ENCODE data around the gene NIN.

The NIN gene

GRCh38 chr14:50759800-50760543 lies 71.0 kb downstream of the NIN start:
- DNase-seq = no peak

- DNase-seq = no peak
Measured at GRCh38 chr14:50758945-50759344, 72.0 kb downstream of the NIN start.

DNA sequence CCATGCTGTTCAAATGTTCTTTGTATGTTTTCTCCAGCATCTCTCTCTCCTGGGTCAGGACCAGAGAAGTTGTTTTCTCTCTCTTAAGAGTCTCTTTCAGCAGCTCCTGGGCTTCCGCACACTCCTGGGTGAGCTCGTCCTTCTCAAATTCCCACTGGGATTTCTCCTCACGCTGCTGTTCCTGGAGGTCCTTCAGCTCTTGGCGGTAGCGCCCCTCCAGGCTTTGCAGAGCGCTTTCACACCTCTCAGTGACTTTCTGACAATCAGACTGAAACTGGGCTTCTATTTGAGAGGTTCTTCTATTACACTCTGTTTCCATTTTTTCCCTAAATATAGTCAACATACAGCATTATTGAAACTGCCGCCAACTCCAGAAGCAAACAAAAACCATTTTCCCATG lies 72.7 kb downstream of the NIN start:
- no peak for DNase-seq

- DNase-seq = no peak
Measured at GRCh38 chr14:50757702-50758101, 73.3 kb downstream of the NIN start.

- DNase-seq = no peak
Measured at GRCh38 chr14:50756300-50756699, 74.7 kb downstream of the NIN start.

- no peak for DNase-seq
Measured at GRCh38 chr14:50750323-50750722, 80.6 kb downstream of the NIN start.

DNA sequence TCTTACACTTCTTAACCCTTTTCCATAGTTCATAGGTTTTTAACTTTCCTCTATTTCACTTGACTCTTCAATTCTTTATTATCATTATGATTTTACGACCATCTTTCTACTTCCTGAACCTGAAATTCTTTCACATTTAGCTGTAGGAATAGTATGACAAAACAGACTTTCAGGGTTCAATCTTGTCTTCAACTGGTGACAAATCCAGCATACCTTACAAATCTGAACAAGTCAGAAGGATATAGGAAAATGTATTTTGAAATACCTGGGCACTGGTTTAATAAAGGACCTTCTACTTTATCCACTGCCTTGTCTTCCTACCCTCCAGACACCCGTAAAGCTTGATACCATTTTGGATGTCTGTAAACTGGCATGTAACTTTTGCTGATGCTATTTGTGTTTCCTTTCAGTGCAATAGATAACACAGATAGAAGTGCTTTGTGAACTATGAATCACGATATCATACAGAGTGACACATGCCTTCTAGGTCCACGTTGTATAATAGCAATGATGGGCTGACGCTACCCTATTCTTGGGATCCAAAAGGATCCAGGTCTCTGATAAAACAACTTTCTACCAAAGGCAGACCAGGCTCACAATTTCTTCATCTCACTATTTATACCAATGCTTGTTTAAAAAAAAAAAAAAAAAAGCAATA lies 85.4 kb downstream of the NIN start:
- no peak for DNase-seq

- DNase-seq = no peak
Measured at GRCh38 chr14:50744231-50744630, 86.7 kb downstream of the NIN start.

DNA sequence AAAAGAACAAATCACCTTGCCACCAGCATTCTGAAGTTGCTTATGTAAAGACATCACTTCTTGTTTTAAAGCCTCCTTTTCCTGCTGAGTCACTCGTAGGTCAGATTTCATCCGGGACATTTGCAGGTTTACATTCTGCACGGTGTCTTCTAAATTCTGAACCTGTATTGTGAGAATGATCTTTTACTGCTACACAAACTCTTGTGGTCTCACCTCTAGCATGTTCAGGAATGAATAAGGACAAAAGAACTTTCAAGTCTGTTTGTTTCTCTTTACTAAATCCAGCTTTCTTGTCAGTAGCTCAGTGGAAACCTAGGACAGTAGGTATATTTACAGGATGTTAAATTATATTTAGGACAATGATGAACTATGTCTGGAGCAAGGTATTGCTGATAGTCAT lies 89.4 kb downstream of the NIN start:
- no peak for DNase-seq

- no peak for DNase-seq
Measured at GRCh38 chr14:50740856-50741255, 90.1 kb downstream of the NIN start.

- DNase-seq = no peak
Measured at GRCh38 chr14:50739186-50739585, 91.8 kb downstream of the NIN start.

GRCh38 chr14:50736932-50737419 lies 94.0 kb downstream of the NIN start:
- DNase-seq = no peak

GRCh38 chr14:50734950-50735695 lies 95.8 kb downstream of the NIN start:
- DNase-seq = no peak

DNA sequence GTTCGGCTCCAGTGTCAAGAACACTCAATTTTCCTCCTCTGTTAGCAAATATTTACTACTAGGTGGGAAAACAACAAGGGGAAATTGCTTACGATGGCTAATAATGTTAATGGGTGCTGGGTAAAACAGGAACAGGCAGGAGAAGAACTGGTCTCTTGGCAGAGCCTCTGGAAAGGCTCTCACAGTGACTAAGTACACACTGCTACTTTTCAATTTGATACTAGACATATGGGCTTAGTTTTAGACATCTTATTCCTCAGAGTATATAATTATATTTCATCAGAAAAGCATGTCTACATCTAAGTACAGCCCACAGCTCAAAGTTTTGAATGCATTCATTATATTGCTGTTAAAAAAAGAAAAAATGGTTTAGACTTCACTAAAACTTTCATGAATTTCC lies 97.5 kb downstream of the NIN start:
- no peak for DNase-seq

DNA sequence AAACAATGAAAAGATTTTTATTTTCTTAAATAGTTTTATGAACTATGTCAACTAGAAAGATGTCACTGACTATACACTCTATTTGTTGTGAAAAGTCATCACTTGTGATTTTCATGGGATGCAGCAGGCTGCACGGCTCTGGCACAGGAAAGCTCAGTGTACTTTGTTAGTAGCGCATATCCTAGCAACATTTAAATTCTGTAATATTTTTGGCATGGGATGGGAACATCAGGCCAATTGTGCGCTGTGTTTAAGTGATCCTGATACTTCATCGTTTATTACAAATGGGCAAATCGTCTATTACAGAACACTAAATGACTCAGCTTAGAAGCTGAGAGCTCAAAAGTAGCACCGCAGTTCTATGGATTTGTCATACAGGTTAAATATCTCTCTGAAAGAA lies 102.1 kb downstream of the NIN start:
- no peak for DNase-seq

DNA sequence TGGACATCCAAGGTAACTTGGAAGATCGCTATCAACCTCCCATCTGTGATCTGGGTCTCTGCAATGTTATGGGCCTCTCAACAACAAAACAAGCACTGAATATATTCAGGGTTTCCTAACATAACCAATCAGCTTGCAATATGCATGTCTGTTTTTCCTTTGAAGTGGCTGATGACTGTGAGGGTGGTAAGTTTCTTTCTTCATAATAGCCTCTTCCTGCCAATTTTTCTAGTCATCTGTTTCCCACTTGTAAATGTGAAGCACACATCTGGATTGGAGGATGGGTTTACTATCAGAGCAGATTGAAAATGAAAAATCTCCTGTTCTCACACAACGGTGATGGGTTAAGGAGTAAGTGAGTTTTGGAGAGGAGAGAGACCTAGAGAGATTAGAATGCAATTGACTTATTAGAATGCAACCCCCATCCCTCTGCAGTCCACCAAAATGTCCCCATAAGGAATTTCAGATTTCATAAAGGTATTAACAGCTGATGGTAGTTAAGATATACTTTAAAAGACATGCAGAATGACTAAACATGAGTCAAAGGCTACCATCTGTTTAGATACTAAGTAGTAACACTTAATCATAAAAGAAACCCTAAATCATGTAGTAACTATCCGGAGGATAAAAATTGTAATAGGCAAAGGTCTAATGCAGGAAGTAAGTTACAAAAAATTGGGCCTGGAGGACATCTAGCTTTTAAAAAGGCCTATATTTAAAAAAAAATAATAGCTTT lies 104.4 kb downstream of the NIN start:
- peak; percentile 9 for DNase-seq

DNA sequence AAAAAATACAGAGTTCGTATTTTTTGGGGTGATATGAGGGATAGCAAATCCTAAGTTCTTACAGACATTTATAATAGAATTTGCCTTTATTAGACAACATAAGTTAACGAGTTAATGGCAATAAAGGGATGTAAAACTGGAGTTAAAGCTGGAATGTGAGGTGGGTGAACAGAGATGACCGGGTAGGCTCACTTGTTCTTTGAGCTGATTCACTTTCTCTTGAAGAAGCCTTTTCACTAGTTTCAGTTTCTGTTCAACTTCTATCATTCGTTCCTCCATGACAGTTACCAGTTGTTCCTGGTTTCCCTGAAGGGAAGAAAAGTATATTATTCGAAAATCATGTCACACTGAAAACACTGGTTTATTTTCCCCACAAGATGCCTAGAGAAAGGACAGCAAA lies 105.2 kb downstream of the NIN start:
- DNase-seq = no peak

GRCh38 chr14:50719911-50720759 lies 110.8 kb downstream of the NIN start:
- DNase-seq = no peak

- no peak for DNase-seq
Measured at GRCh38 chr14:50718949-50719348, 112.0 kb downstream of the NIN start.

DNA sequence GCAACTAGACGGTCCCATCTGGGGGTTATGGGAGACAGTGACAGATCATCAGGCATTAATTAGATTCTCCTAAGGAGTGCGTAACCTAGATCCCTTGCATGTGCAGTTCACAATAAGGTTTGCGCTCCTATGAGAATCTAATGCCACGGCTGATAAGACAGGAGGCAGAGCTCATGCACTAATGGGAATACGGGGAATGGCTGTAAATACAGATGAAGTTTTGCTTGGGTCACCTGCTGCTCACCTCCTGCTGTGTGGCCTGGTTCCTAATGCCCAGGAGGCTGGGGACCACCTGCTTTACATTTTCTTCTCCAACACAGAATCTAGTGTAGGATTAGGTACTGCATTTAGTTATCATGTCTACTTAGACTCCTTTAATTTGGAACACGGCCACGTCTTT lies 113.2 kb downstream of the NIN start:
- no peak for DNase-seq

DNA sequence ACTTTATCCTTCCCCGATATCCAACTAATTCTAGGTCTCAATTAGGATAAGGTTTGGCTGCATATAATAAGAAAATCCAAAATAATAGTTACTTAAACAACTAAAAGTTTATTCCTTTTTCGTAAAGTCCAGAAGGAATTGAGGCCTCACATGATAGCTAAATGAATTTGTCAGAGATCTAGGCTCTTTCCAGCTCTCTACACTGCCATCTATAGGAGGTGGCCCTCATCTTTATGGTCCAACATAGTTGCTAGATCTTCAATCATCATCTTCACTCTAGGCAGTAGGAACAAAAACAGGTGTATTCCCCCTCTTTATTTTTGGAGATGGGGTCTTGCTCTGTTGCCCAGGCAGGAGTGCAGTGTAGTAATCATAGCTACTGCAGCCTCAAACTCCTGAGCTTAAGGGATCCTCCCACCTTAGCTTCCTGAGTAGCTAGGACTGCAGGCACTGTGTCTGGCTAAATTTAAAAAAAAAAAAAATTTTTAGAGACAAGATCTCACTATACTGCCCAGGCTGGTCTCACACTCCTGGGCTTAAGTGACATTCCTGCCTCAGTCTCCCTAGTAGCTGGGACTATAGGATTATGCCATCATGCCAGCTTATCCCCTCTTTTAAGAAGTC lies 116.4 kb downstream of the NIN start:
- DNase-seq = no peak

DNA sequence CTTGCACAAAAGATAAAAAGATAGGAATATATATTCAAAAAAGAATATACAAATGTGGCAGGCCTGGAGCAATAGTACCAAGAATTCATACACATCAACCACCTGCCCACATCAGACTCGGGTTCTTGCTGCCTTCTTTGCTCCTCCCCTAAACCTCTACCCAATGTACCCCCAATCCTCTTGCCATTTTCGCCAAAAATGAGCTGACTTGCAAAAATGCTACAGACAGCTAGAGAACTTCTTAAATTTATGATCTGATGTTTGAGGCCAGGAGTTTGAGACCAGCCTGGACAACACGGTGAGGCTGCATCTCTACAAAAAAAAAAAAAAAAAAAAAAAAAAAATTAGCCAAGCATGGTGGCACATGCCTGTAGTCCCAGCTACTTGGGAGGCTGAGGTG lies 119.9 kb downstream of the NIN start:
- no peak for DNase-seq
